SK-N-SH treated with all-trans-retinoic acid at 6 μM for 48 hours (cell line): ENCODE data around the gene CTNNAL1.

Experiments
- ATAC-seq: fragments of 200-7000 bp; cut with Tn5 transposase; 3 replicates; pipeline ENCODE4 v1.9.1; 2020; ENCODE audit warnings: mild to moderate bottlenecking, moderate library complexity
- ARNTL ChIP-seq: fragments of 450-650 bp; formaldehyde crosslinking; IDR thresholded peaks from 2 replicates; pipeline ENCODE4 v1.5.0; 2020; ENCODE audit warnings: low read depth, mild to moderate bottlenecking, moderate library complexity, borderline replicate concordance
- BACH2 ChIP-seq: fragments of 250-450 bp; sonication (Bioruptor Pico); IDR thresholded peaks from 2 replicates; pipeline ENCODE4 v1.9.0; 2021; ENCODE audit warnings: mild to moderate bottlenecking, borderline replicate concordance
- CREB5 ChIP-seq: fragments of 250-450 bp; sonication (Bioruptor Pico); IDR thresholded peaks from 2 replicates; pipeline ENCODE4 v1.5.1; 2020; ENCODE audit warnings: low read depth, mild to moderate bottlenecking, moderate library complexity
- CSDC2 ChIP-seq: fragments of 250-450 bp; sonication (Bioruptor Pico); IDR thresholded peaks from 2 replicates; pipeline ENCODE4 v1.5.0; 2020; ENCODE audit warnings: mild to moderate bottlenecking, moderate library complexity
- ESRRG ChIP-seq: fragments of 250-450 bp; sonication (Bioruptor Pico); IDR thresholded peaks from 2 replicates; pipeline ENCODE4 v1.6.1; 2021; ENCODE audit warnings: mild to moderate bottlenecking
- ISL1 ChIP-seq: fragments of 250-450 bp; sonication (Bioruptor Pico); IDR thresholded peaks from 2 replicates; pipeline ENCODE4 v2.1.2; 2022; ENCODE audit warnings: mild to moderate bottlenecking, moderate library complexity
- OSR1 ChIP-seq: fragments of 250-450 bp; sonication (Bioruptor Pico); IDR thresholded peaks from 2 replicates; pipeline ENCODE4 v1.8.0; 2022; ENCODE audit warnings: moderate library complexity, mild to moderate bottlenecking, inconsistent platforms
- PATZ1 ChIP-seq: fragments of 250-450 bp; sonication (Bioruptor Pico); IDR thresholded peaks from 2 replicates; pipeline ENCODE4 v1.8.0; 2020; ENCODE audit warnings: mild to moderate bottlenecking, moderate library complexity, borderline replicate concordance
- PPARA ChIP-seq: fragments of 250-450 bp; sonication (Bioruptor Pico); IDR thresholded peaks from 2 replicates; pipeline ENCODE4 v1.5.0; 2020; ENCODE audit warnings: mild to moderate bottlenecking, borderline replicate concordance
- RARB ChIP-seq: fragments of 250-450 bp; sonication (Bioruptor Pico); IDR thresholded peaks from 2 replicates; pipeline ENCODE4 v1.8.0; 2021; ENCODE audit warnings: mild to moderate bottlenecking, moderate library complexity
- SNAI2 ChIP-seq: fragments of 250-450 bp; sonication (Bioruptor Pico); IDR thresholded peaks from 2 replicates; pipeline ENCODE4 v1.5.0; 2020; ENCODE audit warnings: mild to moderate bottlenecking, moderate library complexity
- TCF4 ChIP-seq: fragments of 250-450 bp; sonication (Bioruptor Pico); IDR thresholded peaks from 2 replicates; pipeline ENCODE4 v1.8.0; 2021; ENCODE audit warnings: mild to moderate bottlenecking, moderate library complexity, borderline replicate concordance
- TOX ChIP-seq: fragments of 250-450 bp; sonication (Bioruptor Pico); IDR thresholded peaks from 2 replicates; pipeline ENCODE4 v1.8.0; 2021; ENCODE audit warnings: mild to moderate bottlenecking, moderate library complexity, borderline replicate concordance
- ZC3H10 ChIP-seq: fragments of 250-450 bp; sonication (Bioruptor Pico); IDR thresholded peaks from 2 replicates; pipeline ENCODE4 v1.5.1; 2021; ENCODE audit warnings: mild to moderate bottlenecking, moderate library complexity
- ZFP3 ChIP-seq: fragments of 250-450 bp; sonication (Bioruptor Pico); IDR thresholded peaks from 2 replicates; pipeline ENCODE4 v1.5.0; 2020; ENCODE audit warnings: mild to moderate bottlenecking, moderate library complexity
- ZFP30 ChIP-seq: fragments of 450-650 bp; formaldehyde crosslinking; IDR thresholded peaks from 2 replicates; pipeline ENCODE4 v1.5.0; 2022; ENCODE audit warnings: mild to moderate bottlenecking, moderate library complexity
- ZNF70 ChIP-seq: fragments of 450-650 bp; formaldehyde crosslinking; IDR thresholded peaks from 2 replicates; pipeline ENCODE4 v1.5.0; 2020; ENCODE audit warnings: mild to moderate bottlenecking, moderate library complexity
- ZNF8 ChIP-seq: fragments of 450-650 bp; formaldehyde crosslinking; IDR thresholded peaks from 2 replicates; pipeline ENCODE4 v1.5.0; 2020; ENCODE audit warnings: mild to moderate bottlenecking, moderate library complexity
- TF ChIP-seq, protein P1 (sequence below): fragments of 250-450 bp; sonication (Bioruptor Pico); IDR thresholded peaks from 2 replicates; pipeline ENCODE4 v1.5.1; 2021; ENCODE audit warnings: mild to moderate bottlenecking, moderate library complexity
- TF ChIP-seq, protein P2 (sequence below): fragments of 250-450 bp; sonication (Bioruptor Pico); IDR thresholded peaks from 2 replicates; pipeline ENCODE4 v1.5.0; 2020; ENCODE audit warnings: mild to moderate bottlenecking, moderate library complexity

Gene CTNNAL1

GRCh38 chr9:109027176-109027575 lies 13.9 kb upstream of the CTNNAL1 start:
- ATAC-seq = no peak
- TF ChIP-seq ZFP3 (CRISPR knock-in tag) (no peak), ZNF70 (CRISPR knock-in tag) (no peak), TOX (CRISPR knock-in tag) (no peak)
- TF ChIP-seq, protein P1, sequence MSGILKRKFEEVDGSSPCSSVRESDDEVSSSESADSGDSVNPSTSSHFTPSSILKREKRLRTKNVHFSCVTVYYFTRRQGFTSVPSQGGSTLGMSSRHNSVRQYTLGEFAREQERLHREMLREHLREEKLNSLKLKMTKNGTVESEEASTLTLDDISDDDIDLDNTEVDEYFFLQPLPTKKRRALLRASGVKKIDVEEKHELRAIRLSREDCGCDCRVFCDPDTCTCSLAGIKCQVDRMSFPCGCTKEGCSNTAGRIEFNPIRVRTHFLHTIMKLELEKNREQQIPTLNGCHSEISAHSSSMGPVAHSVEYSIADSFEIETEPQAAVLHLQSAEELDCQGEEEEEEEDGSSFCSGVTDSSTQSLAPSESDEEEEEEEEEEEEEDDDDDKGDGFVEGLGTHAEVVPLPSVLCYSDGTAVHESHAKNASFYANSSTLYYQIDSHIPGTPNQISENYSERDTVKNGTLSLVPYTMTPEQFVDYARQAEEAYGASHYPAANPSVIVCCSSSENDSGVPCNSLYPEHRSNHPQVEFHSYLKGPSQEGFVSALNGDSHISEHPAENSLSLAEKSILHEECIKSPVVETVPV (CRISPR knock-in tag) = no peak
- TF ChIP-seq, protein P2, sequence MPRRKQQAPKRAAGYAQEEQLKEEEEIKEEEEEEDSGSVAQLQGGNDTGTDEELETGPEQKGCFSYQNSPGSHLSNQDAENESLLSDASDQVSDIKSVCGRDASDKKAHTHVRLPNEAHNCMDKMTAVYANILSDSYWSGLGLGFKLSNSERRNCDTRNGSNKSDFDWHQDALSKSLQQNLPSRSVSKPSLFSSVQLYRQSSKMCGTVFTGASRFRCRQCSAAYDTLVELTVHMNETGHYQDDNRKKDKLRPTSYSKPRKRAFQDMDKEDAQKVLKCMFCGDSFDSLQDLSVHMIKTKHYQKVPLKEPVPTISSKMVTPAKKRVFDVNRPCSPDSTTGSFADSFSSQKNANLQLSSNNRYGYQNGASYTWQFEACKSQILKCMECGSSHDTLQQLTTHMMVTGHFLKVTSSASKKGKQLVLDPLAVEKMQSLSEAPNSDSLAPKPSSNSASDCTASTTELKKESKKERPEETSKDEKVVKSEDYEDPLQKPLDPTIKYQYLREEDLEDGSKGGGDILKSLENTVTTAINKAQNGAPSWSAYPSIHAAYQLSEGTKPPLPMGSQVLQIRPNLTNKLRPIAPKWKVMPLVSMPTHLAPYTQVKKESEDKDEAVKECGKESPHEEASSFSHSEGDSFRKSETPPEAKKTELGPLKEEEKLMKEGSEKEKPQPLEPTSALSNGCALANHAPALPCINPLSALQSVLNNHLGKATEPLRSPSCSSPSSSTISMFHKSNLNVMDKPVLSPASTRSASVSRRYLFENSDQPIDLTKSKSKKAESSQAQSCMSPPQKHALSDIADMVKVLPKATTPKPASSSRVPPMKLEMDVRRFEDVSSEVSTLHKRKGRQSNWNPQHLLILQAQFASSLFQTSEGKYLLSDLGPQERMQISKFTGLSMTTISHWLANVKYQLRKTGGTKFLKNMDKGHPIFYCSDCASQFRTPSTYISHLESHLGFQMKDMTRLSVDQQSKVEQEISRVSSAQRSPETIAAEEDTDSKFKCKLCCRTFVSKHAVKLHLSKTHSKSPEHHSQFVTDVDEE (CRISPR knock-in tag) = no peak
- TF ChIP-seq, all 23 proteins: peak for 0

DNA sequence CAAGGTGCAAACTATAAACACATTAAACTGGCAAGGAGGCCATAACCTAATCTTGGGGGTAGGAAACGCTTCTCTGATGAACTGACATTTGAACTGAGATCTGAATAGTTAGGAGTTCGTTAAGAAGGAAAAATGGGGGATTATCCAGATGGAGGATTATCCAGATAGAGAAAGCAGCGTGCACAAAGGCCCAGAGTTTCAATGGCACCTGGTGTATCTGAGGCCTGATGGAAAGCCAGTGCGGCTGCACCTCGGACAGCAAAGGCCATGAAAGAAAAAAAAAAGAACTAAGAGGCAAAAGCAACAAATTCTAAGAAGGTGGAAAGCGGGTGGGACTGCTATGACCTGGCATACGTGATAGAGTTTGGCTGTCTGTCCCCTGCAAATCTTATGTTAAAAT lies 13.0 kb upstream of the CTNNAL1 start:
- no peak for ATAC-seq
- no peak for TF ChIP-seq ARNTL
- TF ChIP-seq PPARA = no peak
- no peak for TF ChIP-seq RARB
- TF ChIP-seq ZFP30 (CRISPR knock-in tag) = no peak
- TF ChIP-seq, all 23 proteins: peak for 0

GRCh38 chr9:109022873-109023272 lies 9.6 kb upstream of the CTNNAL1 start:
- no peak for TF ChIP-seq ZNF8
- TF ChIP-seq ZC3H10 (CRISPR knock-in tag) = no peak
- TF ChIP-seq ZFP30 (CRISPR knock-in tag) = no peak
- no peak for TF ChIP-seq ARNTL
- TF ChIP-seq RARB = no peak
- TF ChIP-seq OSR1 (CRISPR knock-in tag) = no peak
- TF ChIP-seq ISL1 = no peak
- TF ChIP-seq, protein P1 (CRISPR knock-in tag) = no peak
- no peak for TF ChIP-seq CSDC2 (CRISPR knock-in tag)
- TF ChIP-seq CREB5 (CRISPR knock-in tag) = no peak
- no peak for TF ChIP-seq TCF4
- no peak for TF ChIP-seq BACH2 (CRISPR knock-in tag)
- no peak for TF ChIP-seq ESRRG (CRISPR knock-in tag)
- no peak for TF ChIP-seq TOX (CRISPR knock-in tag)
- no peak for TF ChIP-seq PATZ1 (CRISPR knock-in tag)
- TF ChIP-seq ZNF70 (CRISPR knock-in tag) = no peak
- TF ChIP-seq PPARA = no peak
- no peak for TF ChIP-seq SNAI2
- TF ChIP-seq, all 23 proteins: peak for 0
- ATAC-seq = no peak
